OCI-LY1 (cell line): Measurements from ENCODE around the gene COMP.

ENCODE experiments used
- EZH2 ChIP-seq: fragments of 200-600 bp; sonication (generic), shearing (Covaris generic); IDR thresholded peaks from 2 replicates; pipeline ENCODE4 v1.8.0; 2017; ENCODE audit warnings: borderline replicate concordance, mixed run types, mild to moderate bottlenecking, antibody characterized with exemption, low read length, moderate library complexity, mixed read lengths
- TF ChIP-seq, protein P1 (sequence below): fragments of 200-600 bp; sonication (generic), shearing (Covaris generic); IDR thresholded peaks from 2 replicates; pipeline ENCODE4 v1.5.1; 2017; ENCODE audit warnings: mild to moderate bottlenecking, antibody characterized with exemption, low read length, moderate library complexity, mixed read lengths

DNA sequence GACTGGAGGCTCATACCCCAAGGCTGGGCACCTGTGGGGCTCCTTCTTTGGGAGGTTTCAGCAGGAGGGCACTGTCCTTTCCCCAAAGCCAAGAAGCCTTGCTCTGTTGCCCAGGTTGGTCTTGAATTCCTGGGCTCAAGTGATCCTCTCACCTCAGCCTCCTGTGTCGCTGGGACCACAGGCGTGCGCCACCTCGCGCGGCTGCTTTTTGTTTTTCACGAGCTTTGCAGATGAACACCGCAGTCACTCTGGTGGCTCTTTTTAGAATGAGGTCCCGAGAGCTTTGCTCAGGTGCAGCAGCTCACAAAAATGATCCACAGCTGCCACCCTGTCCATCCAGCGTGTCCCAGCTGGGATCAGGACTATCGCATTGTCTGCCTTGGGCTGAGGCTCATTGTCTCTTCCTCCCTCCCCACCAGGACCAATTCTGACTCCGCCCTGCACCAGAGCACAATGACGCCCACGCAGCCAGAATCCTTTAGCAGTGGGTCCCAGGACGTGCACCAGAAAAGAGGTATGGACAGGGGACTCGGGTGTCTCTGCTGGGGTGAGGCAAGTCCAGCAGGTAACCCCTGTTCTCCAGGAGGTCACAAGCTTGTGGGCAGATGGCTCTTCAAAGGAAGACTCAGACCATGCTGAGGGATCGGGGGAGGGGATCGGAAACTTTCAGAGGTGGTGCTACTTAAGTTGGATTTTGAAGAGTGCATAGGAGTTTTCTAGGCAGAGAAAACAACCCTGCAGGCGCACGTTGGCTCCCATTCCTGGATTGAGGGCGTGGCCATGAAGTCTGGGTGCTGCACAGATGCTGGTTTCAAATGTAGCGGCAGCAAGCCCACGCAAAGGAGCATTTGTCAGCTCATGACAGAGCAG is 41.5 kb downstream of the COMP start:
- TF ChIP-seq, protein P1, sequence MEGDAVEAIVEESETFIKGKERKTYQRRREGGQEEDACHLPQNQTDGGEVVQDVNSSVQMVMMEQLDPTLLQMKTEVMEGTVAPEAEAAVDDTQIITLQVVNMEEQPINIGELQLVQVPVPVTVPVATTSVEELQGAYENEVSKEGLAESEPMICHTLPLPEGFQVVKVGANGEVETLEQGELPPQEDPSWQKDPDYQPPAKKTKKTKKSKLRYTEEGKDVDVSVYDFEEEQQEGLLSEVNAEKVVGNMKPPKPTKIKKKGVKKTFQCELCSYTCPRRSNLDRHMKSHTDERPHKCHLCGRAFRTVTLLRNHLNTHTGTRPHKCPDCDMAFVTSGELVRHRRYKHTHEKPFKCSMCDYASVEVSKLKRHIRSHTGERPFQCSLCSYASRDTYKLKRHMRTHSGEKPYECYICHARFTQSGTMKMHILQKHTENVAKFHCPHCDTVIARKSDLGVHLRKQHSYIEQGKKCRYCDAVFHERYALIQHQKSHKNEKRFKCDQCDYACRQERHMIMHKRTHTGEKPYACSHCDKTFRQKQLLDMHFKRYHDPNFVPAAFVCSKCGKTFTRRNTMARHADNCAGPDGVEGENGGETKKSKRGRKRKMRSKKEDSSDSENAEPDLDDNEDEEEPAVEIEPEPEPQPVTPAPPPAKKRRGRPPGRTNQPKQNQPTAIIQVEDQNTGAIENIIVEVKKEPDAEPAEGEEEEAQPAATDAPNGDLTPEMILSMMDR, result no peak
- TF ChIP-seq EZH2, result no peak
